GM21529 (cell line): ENCODE results near the gene TMEM178A.

Source experiments
- ATAC-seq: cut with Tn5 transposase; IDR thresholded peaks from one replicate; pipeline ENCODE4 v1.9.1; 2021; ENCODE audit not compliant: unreplicated experiment

Gene TMEM178A

DNA sequence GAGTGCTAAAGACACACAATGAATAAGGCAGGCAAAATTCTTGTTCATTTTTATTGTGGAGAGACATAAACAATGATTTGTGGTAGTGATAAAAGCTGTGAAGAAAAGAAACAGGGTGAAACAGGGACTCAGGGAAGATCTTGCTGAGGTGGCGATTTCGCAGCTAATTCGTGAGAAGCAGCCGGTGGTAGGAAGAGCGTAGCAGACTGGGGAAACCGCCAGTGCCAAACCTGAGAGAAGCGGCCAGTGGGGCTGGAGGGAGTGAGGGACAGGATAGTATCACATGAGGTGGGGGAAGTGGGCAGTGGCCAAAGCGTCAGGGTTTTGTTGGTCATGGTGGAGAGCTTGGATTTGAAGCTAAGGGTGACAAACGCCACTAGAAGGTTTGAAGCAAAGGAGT is 42.3 kb downstream of the TMEM178A start:
- no peak for ATAC-seq

GRCh38 chr2:39710807-39711206 is 45.1 kb downstream of the TMEM178A start:
- ATAC-seq = no peak

- ATAC-seq = no peak
Measured at GRCh38 chr2:39712953-39713352, 47.2 kb downstream of the TMEM178A start.

GRCh38 chr2:39715095-39715494 is 49.4 kb downstream of the TMEM178A start:
- ATAC-seq = no peak

DNA sequence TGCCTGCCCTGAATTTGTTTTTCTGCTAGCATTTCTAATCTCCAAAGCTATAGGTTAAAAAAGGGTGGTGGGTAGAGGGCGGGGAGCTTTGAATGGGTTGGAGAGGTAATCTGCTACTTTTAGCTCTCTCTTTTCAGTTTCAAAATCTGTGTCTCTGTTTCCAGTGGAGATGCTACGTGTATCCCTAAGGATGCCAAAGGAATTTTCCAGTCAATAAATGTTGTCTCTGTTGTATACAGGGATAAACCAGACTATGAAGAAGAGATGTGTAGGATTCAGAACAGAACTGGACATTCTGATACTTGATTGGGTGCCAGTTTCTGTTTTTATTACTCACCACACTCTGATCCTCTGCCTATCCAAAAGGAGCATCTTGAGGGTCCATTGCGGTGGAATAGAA is 50.1 kb downstream of the TMEM178A start:
- ATAC-seq = no peak

DNA sequence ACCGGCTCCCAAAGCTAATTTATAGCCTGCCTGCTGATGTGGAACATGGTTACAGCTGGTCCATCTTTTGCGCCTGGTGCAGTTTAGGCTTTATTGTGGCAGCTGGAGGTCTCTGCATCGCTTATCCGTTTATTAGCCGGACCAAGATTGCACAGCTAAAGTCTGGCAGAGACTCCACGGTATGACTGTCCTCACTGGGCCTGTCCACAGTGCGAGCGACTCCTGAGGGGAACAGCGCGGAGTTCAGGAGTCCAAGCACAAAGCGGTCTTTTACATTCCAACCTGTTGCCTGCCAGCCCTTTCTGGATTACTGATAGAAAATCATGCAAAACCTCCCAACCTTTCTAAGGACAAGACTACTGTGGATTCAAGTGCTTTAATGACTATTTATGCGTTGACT is 51.4 kb downstream of the TMEM178A start:
- no peak for ATAC-seq

DNA sequence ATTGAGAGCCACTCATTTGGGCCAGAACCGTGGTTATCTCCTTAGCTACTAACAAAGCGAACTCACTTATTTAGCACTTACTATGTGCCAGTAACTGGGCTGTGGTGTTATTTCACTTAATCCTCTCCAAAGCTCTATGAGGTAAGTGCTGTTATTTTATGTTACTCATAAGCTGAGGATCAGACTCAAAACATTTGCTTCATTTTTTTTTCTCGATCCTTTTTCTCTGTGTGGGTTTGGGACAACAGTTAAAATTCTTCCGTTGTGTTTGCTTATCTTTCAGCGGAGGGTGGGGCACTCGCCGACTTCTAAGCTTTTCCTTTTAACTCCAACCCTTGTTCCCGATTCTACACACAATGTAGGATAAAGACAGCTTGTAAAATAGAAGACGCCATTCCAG is 52.8 kb downstream of the TMEM178A start:
- ATAC-seq = no peak

GRCh38 chr2:39719317-39719716 is 53.6 kb downstream of the TMEM178A start:
- no peak for ATAC-seq

DNA sequence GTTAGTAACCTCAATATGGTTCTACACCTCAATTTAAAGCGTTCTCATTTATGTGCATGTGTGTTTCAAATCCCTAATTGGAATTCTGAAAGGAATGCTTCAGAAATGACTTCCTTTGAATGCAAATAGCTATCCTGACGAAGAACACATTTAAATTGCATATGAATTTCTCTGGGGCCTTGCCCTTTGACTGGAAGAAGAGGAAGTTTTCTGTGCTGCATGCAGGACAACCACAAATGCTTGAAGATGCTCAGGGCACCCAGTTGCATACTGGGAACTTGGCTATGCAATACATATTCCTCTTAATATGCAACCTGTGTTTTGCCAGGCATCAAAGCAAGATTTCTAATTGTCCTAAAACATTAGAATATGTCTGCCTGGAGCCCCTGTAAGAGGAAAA is 55.3 kb downstream of the TMEM178A start:
- ATAC-seq = no peak

- no peak for ATAC-seq
Measured at GRCh38 chr2:39723497-39723896, 57.8 kb downstream of the TMEM178A start.

- no peak for ATAC-seq
Measured at GRCh38 chr2:39723946-39724827, 58.5 kb downstream of the TMEM178A start.

GRCh38 chr2:39724828-39725144 is 59.1 kb downstream of the TMEM178A start:
- ATAC-seq = no peak

GRCh38 chr2:39725401-39725800 is 59.7 kb downstream of the TMEM178A start:
- ATAC-seq = no peak

DNA sequence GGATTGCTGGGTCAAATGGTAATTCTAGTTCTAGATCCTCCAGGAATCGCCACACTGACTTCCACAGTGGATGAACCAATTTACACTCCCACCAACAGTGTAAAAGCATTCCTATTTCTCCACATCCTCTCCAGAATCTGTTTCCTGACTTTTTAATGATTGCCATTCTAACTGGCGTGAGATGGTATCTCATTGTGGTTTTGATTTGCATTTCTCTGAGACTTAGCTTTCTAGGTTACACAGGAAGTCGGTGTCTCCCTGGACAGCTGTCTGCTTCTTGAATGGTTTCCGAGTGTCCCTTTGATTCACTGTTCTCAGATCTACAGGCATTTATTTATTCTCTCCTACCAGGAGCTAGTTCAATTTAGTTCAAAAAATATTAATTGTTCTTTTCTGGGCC is 62.4 kb downstream of the TMEM178A start:
- ATAC-seq = peak; percentile 44

GRCh38 chr2:39728941-39729351 is 63.2 kb downstream of the TMEM178A start:
- ATAC-seq = peak; percentile 39

DNA sequence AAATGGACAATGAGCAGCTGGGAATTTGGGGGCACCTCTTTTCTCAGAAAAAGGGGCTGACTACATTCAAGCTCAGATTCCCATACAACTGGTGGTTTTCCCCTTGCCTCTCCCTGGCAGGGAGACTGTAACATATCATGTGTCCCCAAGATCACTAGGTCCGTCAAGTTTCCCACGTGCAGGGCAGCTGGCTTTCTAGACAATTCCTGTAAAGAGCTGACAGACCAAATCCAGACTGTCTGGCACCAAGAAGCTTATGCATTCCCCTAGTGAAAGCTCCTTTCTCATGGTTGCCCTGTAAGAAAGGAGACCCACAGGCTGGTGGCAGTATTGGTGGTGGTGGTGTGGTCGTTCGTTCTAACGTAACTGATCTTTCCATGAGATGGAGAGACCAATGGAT is 64.6 kb downstream of the TMEM178A start:
- no peak for ATAC-seq

GRCh38 chr2:39730685-39731302 is 65.1 kb downstream of the TMEM178A start:
- ATAC-seq = no peak

DNA sequence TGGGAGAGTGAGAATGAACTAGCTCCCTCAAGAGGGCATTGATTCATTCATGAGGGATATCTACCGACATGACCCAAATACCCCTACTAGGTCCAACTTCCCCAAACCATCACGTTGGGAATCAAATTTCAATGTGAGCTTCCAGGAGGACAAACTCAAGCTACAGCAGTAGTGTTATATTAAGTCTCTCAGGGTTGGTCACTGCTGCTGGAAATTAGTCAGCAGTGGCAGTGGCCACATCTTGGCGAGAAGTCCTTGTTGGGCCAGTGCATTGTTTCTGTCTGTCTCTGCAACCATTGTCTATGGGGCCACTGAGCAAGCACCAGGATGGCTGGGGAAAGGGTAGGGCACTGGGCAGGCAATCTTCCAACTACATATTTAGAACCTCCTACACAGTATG is 65.8 kb downstream of the TMEM178A start:
- ATAC-seq = no peak

- no peak for ATAC-seq
Measured at GRCh38 chr2:39732482-39732881, 66.8 kb downstream of the TMEM178A start.

DNA sequence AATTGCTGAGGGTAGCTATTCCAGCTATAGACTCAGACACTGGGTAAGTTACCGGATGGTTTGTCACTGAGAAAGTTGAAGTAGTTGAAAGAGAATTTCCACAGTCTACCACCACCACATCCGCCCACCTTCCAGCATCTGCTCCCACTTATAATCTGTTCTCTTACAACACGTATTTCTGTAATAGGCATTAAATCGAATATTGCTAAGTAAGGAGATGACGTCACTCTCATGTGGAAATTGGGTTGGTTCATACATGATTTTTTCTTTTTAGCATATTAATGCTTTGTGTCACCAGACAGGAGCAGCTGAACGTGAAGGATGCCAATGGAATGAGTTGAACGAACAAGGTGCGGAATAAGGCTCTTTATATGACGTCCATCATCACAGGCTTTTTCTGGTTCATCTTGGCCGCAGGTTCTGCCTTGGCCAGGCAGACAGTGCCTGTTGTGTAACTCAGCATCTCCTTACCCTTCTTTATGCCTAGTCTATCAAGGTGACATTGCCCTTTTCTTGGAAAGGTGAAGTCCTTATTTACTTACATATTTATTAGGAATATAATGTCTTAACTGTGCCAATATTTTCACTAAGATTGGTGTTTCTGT is 67.5 kb downstream of the TMEM178A start:
- no peak for ATAC-seq

GRCh38 chr2:39734445-39734844 is 68.7 kb downstream of the TMEM178A start:
- no peak for ATAC-seq

- no peak for ATAC-seq
Measured at GRCh38 chr2:39735648-39736047, 69.9 kb downstream of the TMEM178A start.
